UCSD-AML1 (cell line): ENCODE results near the gene TEDC1.

Experiments used
- DNase-seq: peaks from one replicate; lab custom pipeline; 2025; ENCODE audit not compliant: unreplicated experiment; lab: John Stamatoyannopoulos, UW

Gene TEDC1

DNA sequence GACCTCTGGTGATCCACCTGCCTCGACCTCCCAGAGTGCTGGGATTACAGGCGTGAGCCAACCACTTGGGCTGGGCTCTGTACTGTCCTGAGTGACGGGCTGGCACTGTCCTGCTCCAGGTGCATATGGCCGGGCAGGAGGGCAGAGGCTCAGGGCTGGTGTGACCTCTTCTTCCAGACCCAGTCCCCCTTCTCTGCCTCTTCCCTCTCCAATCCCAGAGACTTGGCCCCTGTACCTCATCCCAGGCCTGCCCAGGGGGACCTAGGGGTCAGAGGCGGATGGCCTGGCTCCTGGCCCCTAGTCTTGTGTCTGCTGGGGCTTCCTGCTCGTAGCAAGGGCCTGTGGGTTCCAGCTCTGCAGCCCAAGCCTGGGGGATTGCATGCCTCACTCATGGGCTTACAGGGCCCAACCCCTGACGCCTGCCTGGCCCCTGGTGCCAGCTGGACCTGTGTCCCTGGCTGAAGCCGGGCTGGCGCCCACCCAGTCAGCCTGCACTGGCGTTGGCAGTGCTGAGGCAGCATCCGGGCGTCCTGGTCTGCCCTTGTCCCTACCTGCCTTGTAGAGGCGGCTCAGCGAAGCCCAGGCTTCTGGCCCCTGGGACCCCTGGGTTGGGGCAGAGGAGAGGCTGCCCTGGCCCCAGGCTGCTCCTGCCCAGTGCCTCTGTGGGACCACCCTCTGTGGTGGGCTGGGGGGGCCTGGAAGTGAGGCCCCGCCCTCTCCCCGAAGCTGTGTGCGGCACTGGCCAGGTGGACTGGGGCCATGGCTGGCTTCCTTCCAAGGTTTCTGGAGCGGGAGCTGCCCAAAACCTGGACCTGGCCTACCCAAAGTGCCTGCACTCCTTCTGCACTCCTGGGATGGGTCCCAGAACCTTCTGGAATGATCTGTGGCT lies 4.3 kb downstream of the TEDC1 start:
- no peak for DNase-seq

DNA sequence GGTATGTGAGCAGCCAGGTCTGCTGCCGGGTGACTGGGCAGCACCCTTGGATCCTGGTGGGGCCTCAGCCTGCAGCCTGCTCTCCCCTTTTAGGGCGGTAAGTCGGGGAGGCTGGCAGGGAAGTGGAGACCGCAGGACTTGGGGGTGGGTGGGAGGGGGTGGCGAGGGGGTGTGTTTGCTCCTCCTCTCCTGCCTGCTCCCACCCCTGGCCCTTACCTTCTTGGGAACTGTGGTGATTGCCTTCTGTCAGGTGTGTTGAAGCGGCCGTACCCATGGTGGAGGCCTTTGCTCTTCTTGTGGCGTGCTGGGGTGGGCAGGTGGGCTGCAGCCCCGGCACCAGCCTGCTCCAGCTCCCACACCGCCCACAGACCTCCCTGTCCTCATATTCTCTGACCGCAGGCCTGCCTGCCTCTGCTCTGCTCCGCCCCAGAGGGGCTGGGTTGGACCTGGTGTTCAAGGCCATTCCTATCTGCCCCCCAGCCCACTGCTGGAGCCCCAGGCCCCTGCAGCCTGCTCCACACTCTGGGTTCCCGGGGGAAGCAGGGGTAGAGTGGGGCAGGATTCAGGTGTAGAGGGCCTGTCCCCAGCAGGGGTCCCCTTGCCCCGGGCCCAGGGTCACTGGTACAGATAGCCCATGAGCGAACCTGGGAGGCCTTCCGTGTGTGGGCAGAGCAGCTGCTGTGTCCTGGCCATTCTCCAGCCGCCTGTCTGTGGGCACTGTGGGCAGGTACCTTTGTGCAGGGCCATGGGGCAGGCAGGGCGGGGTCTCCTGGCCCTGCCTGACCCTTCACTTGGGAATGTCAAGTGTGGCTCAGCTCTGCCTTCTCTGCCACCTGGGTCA lies 5.2 kb downstream of the TEDC1 start:
- DNase-seq = no peak

DNA sequence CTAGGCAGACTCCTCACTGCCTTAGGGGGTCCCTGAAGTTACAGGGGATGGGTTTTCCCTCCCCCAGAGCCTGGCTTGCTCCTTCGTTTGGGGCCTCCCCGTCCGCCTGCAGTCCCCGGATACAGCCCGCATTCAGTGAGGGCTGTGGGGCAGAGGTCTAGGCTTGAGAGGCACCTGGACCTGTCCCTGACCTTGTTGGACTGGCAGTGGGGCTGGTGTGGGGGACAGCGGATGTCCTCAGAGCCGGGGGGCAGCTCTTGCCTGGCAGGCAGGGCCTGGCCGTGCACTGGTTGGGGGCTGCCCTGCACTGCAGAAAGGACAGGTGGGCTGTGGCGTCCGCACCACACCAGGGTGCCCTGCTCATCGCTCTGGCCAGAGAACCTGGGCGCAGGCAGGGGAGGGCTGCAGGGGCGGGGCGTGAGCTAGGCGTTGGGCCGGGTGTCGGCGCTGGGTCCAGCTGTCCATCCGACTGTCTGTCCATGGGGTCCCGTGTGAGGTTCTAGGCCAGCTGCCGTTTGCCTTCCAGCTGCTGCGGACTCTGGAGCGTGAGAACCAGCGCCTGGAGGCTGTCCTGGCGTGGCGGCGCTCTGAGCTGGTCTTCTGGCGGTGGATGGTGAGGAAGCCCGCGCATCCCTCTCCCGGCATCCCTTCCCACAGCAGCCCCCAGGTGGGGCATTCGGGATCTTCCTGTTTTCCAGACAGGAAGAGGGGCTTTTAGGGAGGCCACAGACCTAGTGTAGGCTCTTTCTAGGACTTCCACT lies 6.0 kb downstream of the TEDC1 start:
- DNase-seq = no peak

DNA sequence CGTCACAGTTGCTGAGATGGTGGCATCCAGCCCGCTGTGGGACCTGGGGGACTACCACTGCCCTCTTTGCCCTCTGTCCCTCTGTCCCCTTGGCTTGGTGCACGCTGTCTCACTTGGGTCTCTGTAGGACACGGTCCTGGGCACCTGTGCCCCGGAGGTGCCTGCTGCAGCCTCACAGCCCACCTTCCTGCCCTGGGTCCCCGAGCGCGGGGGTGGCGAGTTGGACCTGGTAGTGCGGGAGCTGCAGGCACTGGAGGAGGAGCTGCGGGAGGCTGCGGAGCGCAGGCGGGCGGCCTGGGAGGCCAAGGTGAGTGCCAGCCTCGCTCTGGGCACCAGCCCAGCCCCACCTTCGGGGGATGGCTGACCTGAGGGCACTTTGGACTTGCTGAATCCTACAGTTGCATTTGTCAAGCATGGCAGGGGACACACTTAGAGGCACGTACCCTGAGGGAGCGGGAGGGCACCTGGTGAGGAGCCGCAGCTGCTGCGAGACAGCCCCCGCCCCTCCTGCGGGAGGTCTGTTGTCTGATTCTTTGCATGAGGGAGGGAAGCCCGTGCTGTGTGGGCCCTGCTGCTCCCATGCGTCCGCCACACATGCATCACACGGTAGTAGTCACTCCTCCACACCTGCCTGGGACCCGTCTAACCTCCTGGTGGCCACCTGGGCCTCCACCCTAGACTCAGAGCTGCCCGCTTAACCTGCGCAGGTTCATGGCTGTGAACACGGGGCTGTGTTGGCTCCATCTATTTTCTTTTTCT lies 6.8 kb downstream of the TEDC1 start:
- DNase-seq = no peak

DNA sequence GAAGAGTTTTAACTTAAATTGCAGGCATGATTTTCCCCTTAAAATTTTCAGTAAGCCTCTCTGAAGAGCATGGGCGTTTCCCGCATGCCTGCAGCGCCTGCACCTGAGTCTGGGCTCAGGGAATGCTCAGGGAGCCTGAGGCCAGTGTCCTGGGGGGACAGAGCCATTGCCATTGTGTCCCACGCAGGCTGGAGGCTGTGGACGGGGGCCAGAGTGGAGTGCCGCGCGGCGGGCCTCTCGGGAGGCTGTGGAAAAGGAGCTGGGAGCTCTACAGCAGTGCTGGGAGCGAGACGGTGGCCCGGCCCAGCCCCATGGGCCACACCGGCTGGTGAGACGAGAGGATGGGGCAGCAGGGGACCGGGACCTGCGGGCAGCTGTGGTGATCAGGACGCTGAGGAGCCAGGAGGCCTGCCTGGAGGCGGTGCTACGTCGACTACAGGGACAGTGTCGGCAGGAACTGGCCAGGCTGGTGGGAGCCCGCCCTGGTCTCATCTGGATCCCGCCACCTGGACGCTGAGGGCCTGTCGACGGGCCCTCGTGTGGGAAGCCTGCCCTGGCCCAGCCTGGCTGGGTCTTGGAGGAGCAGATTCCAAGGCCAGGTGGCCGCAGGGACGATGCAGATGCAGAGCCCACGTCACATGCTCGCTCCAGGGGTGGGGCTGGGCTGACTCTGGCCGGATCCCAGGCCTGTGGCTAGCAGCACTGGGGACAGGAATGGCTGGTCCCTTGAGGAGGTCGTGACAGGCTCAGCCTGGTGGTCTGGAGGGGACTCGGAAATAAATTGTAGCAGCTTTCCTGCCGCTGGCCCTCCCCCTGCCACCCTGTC lies 7.6 kb downstream of the TEDC1 start:
- no peak for DNase-seq

DNA sequence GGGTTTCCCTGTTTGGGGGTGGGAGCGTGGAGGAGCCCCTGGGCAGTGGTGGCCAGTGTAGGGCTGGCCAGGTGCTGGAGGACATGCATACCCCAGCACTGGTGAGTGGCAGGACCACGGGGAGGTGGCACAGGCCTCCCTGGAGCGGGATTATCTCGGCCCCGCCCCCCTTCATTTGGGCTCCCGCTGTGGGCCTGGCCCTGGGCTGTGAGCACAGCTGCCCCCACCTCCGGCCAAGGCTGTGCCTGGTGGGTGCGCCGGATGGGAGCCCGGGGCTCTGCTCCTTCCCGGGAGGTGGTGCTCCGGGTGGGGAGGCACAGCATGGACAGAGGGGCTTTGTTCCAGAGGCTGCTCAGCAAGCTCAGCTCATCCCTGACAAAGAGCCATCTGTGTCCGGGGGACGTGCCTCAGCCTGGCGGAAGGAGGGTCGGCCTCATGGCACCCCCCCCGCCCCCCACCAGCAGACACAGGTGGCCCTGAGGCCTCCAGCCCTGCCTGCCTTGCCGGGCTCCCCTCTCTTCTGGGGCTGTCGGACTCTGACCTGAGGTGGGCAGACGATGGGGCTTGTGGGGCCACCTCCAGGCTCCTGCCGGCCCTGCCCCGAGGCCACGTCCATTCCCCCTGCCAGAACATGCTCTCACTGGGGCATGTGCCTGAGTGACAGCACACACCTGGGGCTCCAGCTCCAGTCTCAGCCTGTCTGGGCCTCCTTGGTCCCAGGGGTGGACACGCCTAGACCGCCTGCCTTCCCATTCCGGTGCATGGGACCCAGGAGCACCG lies 8.4 kb downstream of the TEDC1 start:
- DNase-seq = no peak

DNA sequence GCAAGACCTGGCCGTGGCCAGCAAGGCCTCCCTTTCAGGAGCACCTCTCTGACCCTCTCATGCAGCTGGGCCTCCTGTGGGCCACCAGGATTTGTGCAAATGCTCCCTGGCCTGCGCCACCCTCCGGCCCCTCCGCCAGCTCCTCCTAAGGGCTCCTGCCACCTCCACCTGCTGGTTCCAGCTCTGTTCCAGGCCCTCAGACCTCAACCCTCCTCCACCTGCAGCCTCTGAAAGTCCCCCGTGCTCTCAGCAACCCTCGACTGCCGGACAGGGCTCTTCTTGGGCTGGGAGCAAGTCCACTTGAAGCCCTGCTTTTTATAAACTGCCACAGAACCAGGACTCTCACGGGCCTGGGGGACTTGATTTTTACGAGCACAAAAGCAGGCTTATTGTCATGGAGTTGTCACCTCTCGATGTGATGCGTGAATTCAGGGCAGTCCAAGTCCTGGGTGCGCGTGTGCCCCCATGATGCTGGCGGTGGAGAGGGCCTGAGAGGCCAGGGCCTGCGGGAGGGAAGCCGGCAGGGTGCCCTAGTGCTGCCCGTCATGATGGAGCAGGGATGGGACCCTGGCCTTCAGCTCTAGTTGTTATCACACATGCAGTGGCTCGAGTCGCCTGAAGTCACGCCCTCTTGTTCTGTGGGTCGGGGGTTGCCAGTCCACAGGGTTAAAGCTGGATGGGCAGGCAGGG lies 9.1 kb downstream of the TEDC1 start:
- DNase-seq = no peak

DNA sequence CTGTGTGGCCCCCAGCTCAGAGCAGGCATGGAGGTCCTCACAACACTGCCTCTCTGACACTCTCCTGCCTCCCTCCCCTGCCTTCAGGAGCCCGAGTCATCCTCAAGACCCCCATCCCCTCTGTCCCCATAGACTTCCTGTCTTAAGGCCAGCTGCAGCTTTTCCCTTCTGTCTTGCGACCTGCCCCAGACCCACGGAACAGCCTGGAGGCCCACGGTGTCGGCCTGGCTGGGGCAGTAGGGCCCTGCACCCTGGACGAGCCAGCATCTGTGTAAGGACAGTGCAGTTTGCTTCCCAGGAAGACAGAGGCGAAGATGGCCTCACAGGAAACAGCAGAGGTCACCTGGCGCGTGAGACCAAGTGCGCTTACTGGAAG lies 9.7 kb downstream of the TEDC1 start:
- DNase-seq = no peak

DNA sequence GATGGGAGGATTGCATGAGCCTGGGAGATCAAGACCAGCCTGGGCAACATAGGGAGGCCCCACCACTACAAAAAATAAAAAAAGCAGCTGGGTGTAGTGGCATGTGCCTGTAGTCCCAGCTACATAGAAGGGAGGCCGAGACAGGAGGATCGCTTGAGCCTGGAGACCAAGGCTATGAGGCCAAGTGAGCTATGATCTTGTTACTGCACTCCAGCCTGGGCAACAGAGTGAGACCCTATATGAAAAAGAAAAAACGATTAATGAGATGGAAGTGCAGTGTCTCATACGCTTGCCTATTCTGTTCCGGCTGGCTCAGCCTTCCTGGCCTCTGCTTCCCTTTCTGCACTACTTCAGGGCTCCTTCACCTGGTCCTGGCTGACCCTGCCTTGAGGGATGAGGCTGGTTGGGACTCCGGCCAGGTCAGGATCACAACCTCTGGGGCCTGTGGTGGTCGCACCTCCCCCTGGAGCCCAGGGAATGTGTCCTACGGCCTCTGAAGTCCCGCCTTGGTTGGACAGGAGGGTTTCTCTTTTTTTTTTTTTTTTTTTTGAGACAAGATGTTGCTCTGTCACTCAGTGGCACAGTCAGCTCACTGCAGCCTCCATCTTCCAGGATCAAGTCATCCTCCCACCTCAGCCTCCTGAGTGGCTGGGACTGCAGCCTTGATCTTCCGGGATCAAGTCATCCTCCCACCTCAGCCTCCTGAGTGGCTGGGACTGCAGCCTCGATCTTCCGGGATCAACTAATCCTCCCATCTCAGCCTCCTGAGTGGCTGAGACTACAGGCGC lies 10.7 kb downstream of the TEDC1 start:
- no peak for DNase-seq

DNA sequence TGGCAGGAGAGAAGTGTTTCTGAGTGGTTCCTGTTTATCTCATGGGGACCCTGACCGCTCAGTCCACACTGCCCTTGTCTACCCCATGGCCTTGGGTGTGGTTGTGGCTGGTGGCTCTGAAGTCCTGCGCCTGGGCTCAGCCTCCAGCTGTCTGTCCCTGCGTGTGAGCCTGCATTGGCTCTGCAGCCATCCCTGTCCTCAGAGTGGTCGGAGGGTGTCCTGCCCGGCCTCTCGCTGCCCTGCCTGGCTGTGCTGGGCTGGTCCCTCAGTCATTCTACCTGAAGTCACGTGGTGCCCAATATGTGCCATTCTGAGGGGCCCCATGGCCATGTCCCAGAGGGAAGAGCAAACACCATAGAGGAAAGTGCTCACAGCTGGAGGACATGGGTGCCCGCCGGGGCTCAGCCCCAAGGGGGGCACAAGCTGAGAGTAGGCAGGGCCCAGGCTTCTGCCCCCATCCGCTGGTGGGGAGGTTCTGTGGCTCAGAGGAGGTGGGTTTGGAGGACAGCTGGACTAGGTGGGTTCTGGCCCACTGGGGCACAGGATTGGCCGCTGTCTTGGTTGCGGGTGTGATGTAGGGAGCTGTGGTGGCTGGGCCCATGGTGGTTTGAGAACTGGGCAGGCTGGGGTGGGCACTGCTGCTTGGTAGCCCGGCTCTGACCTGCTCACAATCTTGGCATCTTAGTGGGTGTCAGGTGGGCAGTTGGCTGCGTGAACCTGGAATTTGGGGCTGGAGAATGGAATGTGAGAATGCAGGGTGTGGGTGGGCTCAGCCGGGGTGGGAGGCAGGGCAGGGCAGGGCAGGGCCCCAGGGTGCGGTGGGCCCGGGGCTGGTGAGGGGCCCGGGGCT lies 11.6 kb downstream of the TEDC1 start:
- no peak for DNase-seq

DNA sequence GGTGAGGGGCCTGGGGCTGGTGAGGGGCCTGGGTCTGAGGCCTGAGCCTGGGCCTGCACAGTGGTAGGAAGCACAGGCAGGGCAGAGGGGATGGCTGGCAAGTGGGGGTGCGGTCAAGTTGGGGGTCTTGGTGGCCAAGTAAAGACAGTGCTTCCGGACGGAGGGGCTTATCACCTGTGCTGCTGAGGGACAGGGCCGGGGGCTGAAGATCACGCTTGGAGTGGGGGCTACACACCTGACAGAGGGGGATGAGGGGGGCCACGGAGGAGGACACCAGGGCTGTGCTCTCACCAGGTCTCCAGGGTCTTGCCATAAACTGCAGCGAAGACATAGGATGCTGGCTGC lies 12.2 kb downstream of the TEDC1 start:
- no peak for DNase-seq

DNA sequence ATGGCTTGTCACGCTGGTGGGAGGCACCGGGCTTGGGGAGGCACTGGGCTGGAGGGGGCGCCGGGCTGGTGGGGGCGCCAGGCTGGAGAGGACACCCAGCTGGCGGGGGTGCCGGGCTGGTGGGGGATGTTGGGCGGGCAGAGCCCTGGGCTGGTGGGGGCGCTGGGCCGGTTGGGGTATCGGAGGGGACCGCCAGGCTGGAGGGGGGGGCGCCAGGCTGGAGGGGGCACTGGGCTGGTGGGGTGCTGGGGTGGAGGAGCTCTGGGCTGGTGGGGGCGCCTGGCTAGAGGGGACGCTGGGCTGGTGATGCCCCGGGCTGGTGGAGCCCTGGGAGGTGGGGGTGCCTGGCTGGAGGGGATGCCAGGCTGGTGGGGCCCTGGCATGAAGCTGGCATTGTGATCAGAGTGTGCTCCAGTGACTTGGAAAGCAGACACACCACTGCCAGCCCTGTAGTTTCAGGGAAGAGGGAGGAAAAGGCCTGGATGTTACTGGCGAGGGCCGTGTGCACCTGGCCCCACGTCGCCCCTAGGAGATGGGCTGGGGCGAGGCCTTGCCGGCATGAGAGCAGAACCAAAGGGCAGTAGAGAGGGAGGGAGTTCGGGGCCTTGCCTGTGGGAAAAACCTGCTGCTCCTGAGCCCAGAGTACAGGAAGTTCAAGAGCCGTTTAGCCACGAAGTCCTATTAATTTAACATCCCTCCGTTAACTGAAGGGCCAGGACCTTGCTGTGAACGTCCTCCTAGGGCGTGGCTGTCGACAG lies 13.1 kb downstream of the TEDC1 start:
- DNase-seq = no peak

DNA sequence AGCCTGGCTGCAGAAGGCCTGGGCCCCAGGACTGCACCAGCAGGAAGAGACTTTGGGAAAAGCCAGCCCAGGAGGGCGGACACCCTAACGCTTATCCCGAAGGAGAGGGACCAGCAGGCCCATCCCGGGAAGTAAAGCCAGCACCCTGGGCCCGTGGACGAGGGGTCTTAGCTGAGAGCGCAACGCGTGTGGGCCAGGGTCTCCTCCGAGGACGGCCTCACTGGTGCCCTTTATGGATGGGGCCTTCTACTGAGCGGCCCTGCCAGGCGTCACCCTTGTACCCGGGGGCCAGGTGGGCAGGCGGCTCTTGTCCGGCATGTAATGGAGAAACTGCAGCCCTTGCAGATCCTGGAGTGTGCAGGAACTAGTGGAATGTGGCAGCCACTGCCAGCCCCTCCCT lies 14.1 kb downstream of the TEDC1 start:
- no peak for DNase-seq

DNA sequence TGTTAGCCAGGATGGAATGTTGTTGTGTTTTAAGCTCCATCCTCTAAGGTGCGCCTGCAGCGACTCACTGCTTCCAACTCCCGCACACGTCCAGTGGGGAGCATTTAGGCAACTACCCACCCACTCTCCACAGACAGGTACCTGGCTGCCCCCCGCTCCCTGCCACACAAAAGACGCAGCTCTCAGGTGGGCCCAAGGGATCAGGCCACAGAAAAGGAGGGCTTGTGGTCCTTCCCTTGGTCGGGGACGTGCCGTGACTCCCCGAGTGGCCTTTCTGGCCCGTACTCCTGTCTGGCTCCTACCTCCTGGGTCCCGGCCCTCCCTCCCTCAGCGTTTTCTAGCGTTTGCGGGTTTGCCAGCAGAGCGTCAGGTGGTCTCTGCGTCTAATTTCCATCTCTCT lies 16.2 kb downstream of the TEDC1 start:
- DNase-seq = no peak

DNA sequence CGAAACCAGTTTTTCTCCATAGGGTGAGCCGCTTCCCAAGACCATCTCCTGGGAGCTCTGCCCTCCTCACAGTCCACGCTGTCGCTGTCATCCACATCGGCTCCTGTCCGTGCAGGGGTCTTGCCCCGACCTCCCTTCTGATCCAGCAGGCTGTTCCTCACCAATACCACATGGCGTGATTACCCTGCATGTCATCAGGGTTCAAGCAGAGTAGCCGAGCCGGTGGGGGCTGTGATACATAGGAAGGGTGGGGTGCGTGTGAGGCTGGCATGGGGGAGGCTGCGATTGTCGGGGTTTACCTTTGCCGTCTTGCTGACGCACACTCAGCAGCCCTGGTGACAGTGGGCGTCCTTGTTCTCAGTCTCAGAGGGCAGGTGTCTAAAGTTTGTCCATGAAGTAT lies 17.0 kb downstream of the TEDC1 start:
- DNase-seq = no peak

DNA sequence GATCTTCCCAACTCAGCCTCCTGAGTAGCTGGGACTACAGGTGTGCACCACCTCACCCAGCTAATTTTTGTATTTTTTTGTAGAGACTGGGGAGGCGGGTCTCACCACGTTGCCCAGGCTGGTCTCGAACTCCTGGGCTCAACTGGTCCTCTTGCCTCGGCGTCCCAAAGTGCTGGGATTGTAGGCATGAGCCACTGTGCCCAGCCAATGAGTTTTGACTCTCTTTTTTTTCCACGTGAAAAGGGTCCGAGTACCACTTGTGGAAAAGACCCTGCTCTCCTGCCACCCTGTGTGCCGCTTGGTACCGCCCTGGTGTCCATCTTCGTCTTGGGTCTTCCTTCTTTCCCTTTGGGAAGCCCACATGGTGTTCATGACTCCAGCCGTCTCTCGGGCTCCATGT lies 17.6 kb downstream of the TEDC1 start:
- no peak for DNase-seq
